GM23338 (cell line): ENCODE data around the gene LMO2. TPM values are rescaled to one million over a fixed set of nuclear protein-coding genes. Genes with fewer than 3 reads are reported as not detected.

Source experiments
- CTCF ChIP-seq, 2 experiments: fragments of 200-600 bp in 1 of 2; sonication (generic) in 1 of 2; conservative IDR thresholded peaks; 2 replicates each; pipeline versions ENCODE4 v1.5.1 to v1.6.1; 2016 to 2017; ENCODE audit warnings: antibody characterized with exemption in 2 of 2, low read depth in 2 of 2, mild to moderate bottlenecking in 2 of 2, moderate library complexity in 1 of 2
- ETS1 ChIP-seq: IDR thresholded peaks from 2 replicates; pipeline ENCODE4 v1.6.1; 2016; ENCODE audit warnings: antibody characterized with exemption
- EZH2 ChIP-seq: fragments of 200-600 bp; sonication (generic); IDR thresholded peaks from one replicate; pipeline ENCODE4 v1.8.0; 2017; ENCODE audit warnings: antibody characterized with exemption, mild to moderate bottlenecking, low read depth; ENCODE audit not compliant: unreplicated experiment
- EZH2phosphoT487 ChIP-seq: fragments of 200-600 bp; sonication (generic); IDR thresholded peaks from one replicate; pipeline ENCODE4 v1.8.1; 2018; ENCODE audit warnings: antibody characterized with exemption; ENCODE audit not compliant: unreplicated experiment
- JUNB ChIP-seq: IDR thresholded peaks from one replicate; pipeline ENCODE4 v1.6.1; 2016; ENCODE audit warnings: antibody characterized with exemption; ENCODE audit not compliant: unreplicated experiment
- POLR2AphosphoS5 ChIP-seq: IDR thresholded peaks from 2 replicates; pipeline ENCODE4 v1.6.1; 2016; ENCODE audit warnings: antibody characterized with exemption, low read depth
- ZNF462 ChIP-seq: fragments of 250-450 bp; sonication (Bioruptor Pico); IDR thresholded peaks from 2 replicates; pipeline ENCODE4 v1.5.0; 2020; ENCODE audit warnings: mild to moderate bottlenecking, moderate library complexity
- polyA plus RNA-seq: library from polyadenylated mRNA; unstranded; fragments of >200 nt; fragmentation: Nextera tagmentation; extraction: Ambion mirVana; gene quantifications from 2 replicates; pipeline ENCODE4 v1.2.1, GENCODE V29; 2016
- total RNA-seq: library from RNA; depleted of rRNA; stranded (reverse); fragments of >200 nt; shearing (Covaris generic); gene quantifications from 2 replicates; pipeline ENCODE4 v1.2.3, GENCODE V29; 2014

The LMO2 gene
- total and polyA plus RNA-seq, 2 experiments from 2014 or later, result 1.4 to 3.1 TPM

- no peak for TF ChIP-seq ZNF462 (CRISPR knock-in tag)
- TF ChIP-seq EZH2, result no peak
- no peak for TF ChIP-seq ETS1
- TF ChIP-seq EZH2phosphoT487, result no peak
- no peak for TF ChIP-seq CTCF (conservative IDR thresholded peaks at IDR 0.05; ENCODE audit: low read depth in 2 of 2)
- TF ChIP-seq POLR2AphosphoS5, result no peak
- no peak for TF ChIP-seq JUNB
Observed at GRCh38 chr11:33931067-33931466, 39.2 kb upstream of the LMO2 start (continued).
